Esophagus muscularis mucosa (tissue), 4 donors: ENCODE results near the gene KCNQ1.

Experiments used
- CTCF ChIP-seq, 3 experiments: fragments of 200-600 bp in 2 of 3; fragments of 450-650 bp in 1 of 3; sonication (generic) in 2 of 3; IDR thresholded peaks; one replicate each; pipeline ENCODE4 v1.5.1; 2017 to 2019; ENCODE audit warnings: antibody characterized with exemption in 3 of 3, mild to moderate bottlenecking in 2 of 3, moderate library complexity in 1 of 3
- EP300 ChIP-seq: sonication (generic); formaldehyde crosslinking; IDR thresholded peaks from one replicate; pipeline ENCODE4 v1.6.1; 2017; ENCODE audit warnings: antibody characterized with exemption
- POLR2A ChIP-seq: fragments of 450-650 bp; IDR thresholded peaks from one replicate; pipeline ENCODE4 v1.6.1; 2017; ENCODE audit warnings: antibody characterized with exemption, moderate library complexity, mild to moderate bottlenecking, low read depth
- POLR2AphosphoS5 ChIP-seq, 2 donors: sonication (generic); formaldehyde crosslinking; IDR thresholded peaks; one replicate each; pipeline ENCODE4 v1.6.1; 2017; ENCODE audit warnings: antibody characterized with exemption in 2 of 2

GRCh38 chr11:2510626-2511402 lies 66.0 kb downstream of the KCNQ1 start:
- no peak for TF ChIP-seq CTCF (IDR thresholded peaks at IDR 0.05)
- TF ChIP-seq POLR2A: no peak
- no peak for TF ChIP-seq POLR2AphosphoS5 (IDR thresholded peaks at IDR 0.05)
- TF ChIP-seq EP300: no peak
